ENCODE measurements around the gene SECTM1.

- TF ChIP-seq, protein P1, sequence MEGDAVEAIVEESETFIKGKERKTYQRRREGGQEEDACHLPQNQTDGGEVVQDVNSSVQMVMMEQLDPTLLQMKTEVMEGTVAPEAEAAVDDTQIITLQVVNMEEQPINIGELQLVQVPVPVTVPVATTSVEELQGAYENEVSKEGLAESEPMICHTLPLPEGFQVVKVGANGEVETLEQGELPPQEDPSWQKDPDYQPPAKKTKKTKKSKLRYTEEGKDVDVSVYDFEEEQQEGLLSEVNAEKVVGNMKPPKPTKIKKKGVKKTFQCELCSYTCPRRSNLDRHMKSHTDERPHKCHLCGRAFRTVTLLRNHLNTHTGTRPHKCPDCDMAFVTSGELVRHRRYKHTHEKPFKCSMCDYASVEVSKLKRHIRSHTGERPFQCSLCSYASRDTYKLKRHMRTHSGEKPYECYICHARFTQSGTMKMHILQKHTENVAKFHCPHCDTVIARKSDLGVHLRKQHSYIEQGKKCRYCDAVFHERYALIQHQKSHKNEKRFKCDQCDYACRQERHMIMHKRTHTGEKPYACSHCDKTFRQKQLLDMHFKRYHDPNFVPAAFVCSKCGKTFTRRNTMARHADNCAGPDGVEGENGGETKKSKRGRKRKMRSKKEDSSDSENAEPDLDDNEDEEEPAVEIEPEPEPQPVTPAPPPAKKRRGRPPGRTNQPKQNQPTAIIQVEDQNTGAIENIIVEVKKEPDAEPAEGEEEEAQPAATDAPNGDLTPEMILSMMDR (IDR thresholded peaks at IDR 0.05; ENCODE audit: low read depth, low read length), result no peak
- TF ChIP-seq POLR2A (IDR thresholded peaks at IDR 0.05; ENCODE audit: extremely low read depth, insufficient read length) (no peak), MYC (IDR thresholded peaks at IDR 0.05; ENCODE audit: low read depth, low read length) (no peak)
- TF ChIP-seq, protein P2, sequence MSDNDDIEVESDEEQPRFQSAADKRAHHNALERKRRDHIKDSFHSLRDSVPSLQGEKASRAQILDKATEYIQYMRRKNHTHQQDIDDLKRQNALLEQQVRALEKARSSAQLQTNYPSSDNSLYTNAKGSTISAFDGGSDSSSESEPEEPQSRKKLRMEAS (IDR thresholded peaks at IDR 0.05; ENCODE audit: low read depth, low read length), result no peak
These were observed 45.4 kb downstream of the SECTM1 start for GRCh38 chr17:82287868-82288801.

All from NB4 (cell line).